GM21723 (cell line): Measurements from ENCODE around the gene SERPINA10.
"Not testable (repeated sequence)": the region's sequence is repeated elsewhere in the genome, so short reads cannot be mapped to it uniquely, and the experiment has no call there.

ENCODE experiments used
- ATAC-seq: cut with Tn5 transposase; IDR thresholded peaks from one replicate; pipeline ENCODE4 v1.9.1; 2021; ENCODE audit warnings: mild to moderate bottlenecking, moderate library complexity; ENCODE audit not compliant: unreplicated experiment

The SERPINA10 gene

DNA sequence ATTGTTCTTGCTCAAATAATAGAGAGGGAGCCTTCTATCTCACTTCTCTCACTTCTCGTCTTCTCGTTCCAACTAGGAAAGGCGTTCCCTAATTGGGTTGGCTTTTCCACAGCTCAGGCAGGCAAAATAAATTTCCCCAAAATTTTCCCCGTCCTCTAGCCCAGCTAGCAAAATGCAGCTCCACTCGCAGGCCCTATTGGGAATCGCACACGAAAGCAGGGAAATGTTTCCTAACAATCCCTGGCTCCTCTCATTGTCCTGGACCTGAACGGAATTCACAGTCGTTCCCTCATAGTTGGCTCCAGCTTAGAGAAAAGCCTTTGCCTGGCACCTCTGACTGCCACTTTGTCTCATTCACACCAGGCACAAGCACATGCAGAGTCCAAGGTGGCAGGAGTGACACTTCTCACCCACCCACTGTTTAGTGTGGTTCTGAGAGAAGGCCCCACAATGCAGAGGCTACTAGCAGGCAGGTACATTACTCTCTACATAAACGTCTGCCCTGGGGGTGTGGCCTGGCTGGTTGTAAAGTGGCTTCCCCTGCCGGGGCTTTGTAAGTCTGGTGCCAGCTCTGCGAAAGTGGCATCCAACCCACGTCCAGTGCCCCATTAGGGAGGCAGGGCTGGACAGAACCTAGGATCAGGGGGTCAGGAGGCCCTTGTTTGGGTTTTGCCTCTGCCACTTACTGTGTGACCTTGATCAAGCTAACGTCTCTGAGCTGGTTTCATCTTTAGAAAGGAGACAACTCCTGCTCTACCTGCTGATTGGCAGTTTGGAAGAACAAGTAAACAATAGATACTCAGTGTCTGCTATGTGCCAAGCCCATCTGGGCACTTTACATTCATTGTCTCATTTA, 4.2 kb downstream of the SERPINA10 start:
- no peak for ATAC-seq

GRCh38 chr14:94285158-94285557, 7.9 kb downstream of the SERPINA10 start:
- no peak for ATAC-seq

- no peak for ATAC-seq
Measured at GRCh38 chr14:94284221-94284620, 8.8 kb downstream of the SERPINA10 start.

GRCh38 chr14:94282991-94283723, 9.9 kb downstream of the SERPINA10 start:
- ATAC-seq = no peak

GRCh38 chr14:94278731-94279130, 14.3 kb downstream of the SERPINA10 start:
- no peak for ATAC-seq

DNA sequence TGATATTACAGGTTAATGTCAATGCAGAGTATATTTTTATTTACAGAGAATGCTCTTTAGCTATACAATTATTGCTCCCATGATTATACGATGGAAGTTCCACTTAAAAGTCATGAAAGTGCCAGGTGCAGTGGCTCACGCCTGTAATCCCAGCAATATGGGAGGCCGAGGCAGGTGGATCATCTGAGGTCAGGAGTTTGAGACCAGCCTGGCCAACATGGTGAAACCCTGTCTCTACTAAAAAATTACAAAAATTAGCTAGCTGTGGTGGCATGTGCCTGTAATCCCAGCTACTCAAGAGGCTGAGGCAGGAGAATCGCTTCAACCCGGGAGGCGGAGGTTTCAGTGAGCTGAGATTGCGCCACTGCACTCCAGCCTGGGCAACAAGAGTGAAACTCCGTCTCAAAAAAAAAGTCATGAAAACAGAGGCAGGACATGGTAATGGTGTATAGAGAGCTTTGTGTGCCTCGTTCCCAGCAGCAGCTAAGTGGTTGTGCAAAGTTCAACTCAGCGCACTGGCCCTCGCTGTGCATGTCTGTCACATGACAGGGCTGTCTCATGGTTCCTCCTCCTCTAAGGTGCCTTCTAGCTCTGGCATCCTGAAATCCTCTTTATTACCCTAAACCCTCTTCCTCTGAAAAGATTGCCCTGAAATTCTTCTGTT, 16.0 kb downstream of the SERPINA10 start:
- not testable (repeated sequence) for ATAC-seq

GRCh38 chr14:94269156-94269555, 23.9 kb downstream of the SERPINA10 start:
- ATAC-seq = no peak

GRCh38 chr14:94268582-94268981, 24.5 kb downstream of the SERPINA10 start:
- ATAC-seq = not testable (repeated sequence)

DNA sequence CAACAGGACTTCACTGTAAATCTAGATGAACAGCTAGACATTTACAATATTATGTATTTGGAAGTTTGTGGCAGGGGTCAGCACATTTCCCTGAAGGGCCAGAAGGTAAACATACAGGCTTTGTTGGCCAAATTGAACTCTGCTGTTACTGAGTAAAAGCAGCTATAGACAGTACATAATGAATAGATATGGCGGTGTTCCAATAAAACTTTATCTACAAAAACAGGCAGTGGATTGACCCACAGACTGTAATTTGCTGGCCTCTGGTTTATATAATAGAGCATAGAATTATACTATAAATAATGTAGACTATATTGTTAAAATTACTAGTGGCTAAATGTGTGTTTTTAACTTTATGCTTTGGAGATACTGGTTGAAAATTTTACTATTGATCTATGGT, 25.7 kb downstream of the SERPINA10 start:
- ATAC-seq = no peak

- not testable (repeated sequence) for ATAC-seq
Measured at GRCh38 chr14:94264195-94264594, 28.9 kb downstream of the SERPINA10 start.

GRCh38 chr14:94244182-94244581, 48.9 kb downstream of the SERPINA10 start:
- no peak for ATAC-seq

DNA sequence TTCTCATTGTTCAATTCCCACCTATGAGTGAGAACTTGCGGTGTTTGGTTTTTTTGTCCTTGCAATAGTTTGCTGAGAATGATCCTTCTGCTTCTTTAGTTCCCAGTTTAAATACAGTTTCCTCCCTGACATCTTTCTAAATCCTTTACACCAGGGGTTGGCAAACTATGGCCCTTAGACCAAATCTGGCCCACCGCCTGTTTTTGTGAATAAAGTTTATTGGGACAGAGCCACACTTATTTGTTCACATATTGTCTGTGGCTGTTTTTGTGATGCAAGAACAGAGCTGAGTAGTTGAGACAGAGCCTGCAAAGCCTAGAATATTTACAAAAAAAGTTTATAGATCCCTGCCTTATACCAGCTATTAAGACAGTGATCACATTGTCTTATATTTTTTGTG, 53.7 kb downstream of the SERPINA10 start:
- ATAC-seq = no peak

DNA sequence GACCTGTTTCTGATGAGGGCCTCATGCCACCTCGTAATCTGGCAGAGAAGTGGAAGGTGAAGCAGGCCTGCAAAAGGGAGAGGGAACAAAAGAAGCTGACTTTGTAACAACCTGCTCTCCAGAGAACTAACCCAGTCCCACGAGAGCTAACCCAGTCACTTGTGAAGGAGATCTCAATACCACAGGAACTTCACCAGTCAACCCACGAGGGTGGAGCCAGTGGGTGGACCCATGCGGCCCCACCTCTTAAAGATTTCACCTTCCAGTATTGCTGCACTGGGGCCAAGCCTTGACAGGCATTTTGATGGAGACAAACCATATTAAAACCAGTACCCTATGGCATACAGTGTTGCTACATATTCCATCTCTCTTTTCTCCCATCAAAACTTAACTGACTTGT, 55.1 kb downstream of the SERPINA10 start:
- ATAC-seq = no peak

DNA sequence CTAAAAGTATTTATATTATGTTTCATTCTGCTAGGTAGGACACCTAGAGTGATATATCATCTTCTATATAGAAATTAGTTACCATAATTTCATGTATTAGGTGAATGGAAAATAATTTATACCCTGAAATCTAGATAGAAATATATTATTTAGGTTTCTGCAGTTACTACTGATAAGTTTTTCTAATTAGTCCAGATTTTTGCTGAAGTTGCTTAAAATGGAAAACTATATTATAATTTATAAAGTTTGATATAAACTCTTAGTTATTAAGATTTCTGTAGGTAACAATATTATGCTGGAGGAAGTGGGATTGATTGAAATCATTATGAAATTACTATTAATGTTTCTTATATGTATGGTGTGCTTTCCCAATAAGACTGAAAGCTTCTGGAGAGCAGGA, 56.0 kb downstream of the SERPINA10 start:
- ATAC-seq = no peak
